NCI-H2196 treated with DMSO at 0.1 percent for 48 hours (cell line): ENCODE measurements around the gene KAZN.

Source experiments
- DNase-seq: peaks from one replicate; lab custom pipeline; 2025; ENCODE audit not compliant: unreplicated experiment; lab: John Stamatoyannopoulos, UW

Gene KAZN

GRCh38 chr1:14876747-14877146 lies 278.3 kb downstream of the KAZN start:
- no peak for DNase-seq

- DNase-seq: no peak
Measured at GRCh38 chr1:14877224-14877623, 278.7 kb downstream of the KAZN start.

- DNase-seq: no peak
Measured at GRCh38 chr1:14878124-14878523, 279.6 kb downstream of the KAZN start.

GRCh38 chr1:14878951-14879350 lies 280.5 kb downstream of the KAZN start:
- DNase-seq: no peak

- no peak for DNase-seq
Measured at GRCh38 chr1:14880456-14881316, 282.2 kb downstream of the KAZN start.

- DNase-seq: no peak
Measured at GRCh38 chr1:14881775-14882672, 283.5 kb downstream of the KAZN start.

GRCh38 chr1:14884614-14885175 lies 286.2 kb downstream of the KAZN start:
- no peak for DNase-seq

GRCh38 chr1:14887044-14887566 lies 288.6 kb downstream of the KAZN start:
- no peak for DNase-seq

GRCh38 chr1:14887764-14888350 lies 289.4 kb downstream of the KAZN start:
- no peak for DNase-seq

GRCh38 chr1:14888374-14888773 lies 289.9 kb downstream of the KAZN start:
- DNase-seq: no peak

GRCh38 chr1:14889825-14890440 lies 291.4 kb downstream of the KAZN start:
- no peak for DNase-seq

- no peak for DNase-seq
Measured at GRCh38 chr1:14891991-14892390, 293.5 kb downstream of the KAZN start.

GRCh38 chr1:14894811-14895560 lies 296.5 kb downstream of the KAZN start:
- no peak for DNase-seq

- no peak for DNase-seq
Measured at GRCh38 chr1:14895727-14896126, 297.2 kb downstream of the KAZN start.

GRCh38 chr1:14896381-14897079 lies 298.0 kb downstream of the KAZN start:
- DNase-seq: no peak

GRCh38 chr1:14897080-14897449 lies 298.6 kb downstream of the KAZN start:
- DNase-seq: no peak

GRCh38 chr1:14897547-14897946 lies 299.1 kb downstream of the KAZN start:
- no peak for DNase-seq

GRCh38 chr1:14897997-14898645 lies 299.6 kb downstream of the KAZN start:
- no peak for DNase-seq

GRCh38 chr1:14899686-14900085 lies 301.2 kb downstream of the KAZN start:
- no peak for DNase-seq
